ENCODE measurements around the gene PIK3AP1.
"Not testable (repeated sequence)": the region's sequence is repeated elsewhere in the genome, so short reads cannot be mapped to it uniquely, and the experiment has no call there.

The PIK3AP1 gene

DNA sequence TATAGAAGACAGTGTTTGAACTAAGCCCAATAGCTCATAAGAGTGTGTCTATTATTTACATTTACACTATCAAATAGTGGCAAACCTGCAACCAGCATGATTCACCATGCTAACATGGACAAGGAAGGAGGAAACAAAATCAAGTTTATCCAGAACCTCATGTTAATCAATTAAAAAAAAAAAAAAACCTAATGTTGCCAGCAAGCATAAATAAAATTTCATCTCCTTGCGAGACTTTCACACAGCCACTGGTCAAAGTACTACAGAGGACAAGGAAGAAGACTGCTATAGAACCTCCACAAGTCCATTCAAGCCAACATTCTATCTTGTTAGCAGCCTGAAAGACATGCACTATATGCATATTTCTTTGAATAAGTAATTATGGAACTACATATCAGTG, 143.2 kb downstream of the PIK3AP1 start:
- DNase-seq (ENCODE audit: low read depth) = no peak

DNA sequence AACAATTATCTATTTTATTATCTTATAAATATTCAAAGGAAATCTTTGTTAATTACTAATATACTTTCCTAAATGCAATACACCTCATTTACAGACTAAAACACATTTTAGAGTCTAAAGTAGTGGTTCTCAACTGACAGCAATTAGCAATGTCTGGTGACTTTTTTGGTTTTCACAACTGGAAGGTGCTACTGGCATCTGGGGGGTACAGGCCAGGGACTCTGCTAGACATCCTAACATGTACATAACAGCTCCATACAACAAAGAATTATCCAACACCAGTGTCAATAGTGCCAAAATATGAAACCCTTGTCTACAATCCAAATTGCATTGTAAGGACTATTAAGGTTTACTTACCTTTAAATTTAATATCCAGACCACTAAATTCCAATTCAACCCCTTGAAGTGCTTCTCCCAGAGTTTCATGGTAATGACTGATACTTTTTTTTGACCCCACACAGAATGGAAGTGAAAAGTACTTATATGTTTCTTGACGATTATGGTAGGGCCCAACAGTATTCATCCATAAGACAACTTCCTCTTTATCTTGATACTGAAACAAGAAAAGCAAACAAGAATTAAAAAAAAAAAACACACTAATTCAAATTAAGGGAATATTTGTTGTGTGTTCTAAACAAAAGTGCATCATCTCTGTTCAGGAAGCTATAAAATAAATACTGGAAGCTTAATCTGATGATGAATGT, 143.9 kb downstream of the PIK3AP1 start:
- DNase-seq (ENCODE audit: low read depth) = no peak

DNA sequence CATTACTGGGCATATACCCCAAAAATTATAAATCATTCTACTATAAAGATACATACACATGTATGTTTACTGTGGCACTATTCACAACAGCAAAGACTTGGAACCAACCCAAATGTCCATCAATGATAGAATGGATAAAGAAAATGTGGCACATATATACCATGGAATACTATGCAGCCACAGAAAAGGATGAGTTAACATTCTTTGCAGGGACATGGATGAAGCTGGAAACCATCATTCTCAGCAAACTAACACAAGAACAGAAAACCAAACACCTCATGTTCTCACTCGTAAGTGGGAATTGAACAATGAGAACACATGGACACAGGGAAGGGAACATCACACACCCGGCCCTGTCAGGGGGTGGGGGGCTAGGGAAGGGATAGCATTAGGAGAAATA, 145.8 kb downstream of the PIK3AP1 start:
- DNase-seq (ENCODE audit: low read depth) = not testable (repeated sequence)

DNA sequence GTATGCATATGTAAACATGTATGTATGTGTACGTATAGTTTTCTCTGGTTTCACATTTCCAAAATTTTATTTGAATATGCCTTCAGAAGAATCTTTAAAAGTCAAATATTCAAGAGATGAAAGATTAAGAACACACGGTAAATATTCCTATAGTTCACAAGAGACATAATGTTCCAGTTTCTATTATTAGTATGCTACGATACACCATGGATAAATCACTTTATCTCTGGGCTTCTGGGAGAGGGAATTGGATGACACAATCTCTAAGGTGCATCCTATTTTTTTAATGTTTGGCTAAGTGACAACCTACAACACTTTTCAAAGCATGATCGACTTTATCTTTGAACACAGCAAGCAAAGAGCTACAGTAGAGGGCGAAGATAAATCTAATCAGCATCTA, 147.3 kb downstream of the PIK3AP1 start:
- no peak for DNase-seq (ENCODE audit: low read depth)

DNA sequence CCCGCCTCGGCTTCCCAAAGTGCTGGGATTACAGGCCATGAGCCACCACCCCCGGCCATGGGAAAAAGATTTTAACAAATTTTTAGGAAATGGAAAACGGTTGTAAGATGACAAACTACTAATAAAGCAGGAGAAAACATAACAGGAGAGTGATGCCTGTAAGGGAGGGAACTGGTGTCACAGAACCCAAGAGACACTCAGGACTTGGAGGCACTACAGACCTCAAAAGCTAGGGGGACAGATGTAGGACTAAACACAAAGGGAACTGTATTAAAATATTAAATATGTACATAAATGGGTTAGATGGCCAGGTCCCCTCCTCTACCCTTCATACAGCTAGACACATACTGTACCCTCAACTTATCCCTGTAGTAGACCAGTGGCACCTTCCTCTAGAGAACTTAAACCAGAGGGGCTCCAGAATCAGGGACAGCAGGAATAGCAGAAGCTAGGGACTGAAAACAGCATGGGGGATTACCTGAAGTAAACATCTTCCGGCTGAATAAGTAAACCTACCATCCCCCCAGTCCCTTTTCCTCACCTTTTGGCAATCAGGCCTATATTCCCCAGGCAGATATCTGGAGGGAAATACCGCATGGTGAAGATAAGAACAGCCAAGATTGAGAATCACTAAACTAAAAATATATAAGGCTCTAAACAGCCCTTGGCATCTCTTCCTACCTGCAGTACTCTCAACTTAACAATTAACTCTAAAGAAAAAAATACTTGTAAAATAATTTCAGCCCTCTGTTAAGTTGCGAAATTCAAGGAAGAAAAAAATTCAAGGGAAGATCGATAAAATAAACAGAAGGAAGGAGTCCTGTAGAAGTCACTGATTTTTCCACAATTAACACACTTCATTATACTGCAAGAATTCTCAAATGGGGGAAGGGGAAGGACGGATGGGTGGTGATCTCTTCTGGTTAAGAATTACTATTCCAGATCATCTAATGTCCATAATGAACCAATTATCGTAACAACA, 149.0 kb downstream of the PIK3AP1 start:
- DNase-seq (ENCODE audit: low read depth) = no peak

DNA sequence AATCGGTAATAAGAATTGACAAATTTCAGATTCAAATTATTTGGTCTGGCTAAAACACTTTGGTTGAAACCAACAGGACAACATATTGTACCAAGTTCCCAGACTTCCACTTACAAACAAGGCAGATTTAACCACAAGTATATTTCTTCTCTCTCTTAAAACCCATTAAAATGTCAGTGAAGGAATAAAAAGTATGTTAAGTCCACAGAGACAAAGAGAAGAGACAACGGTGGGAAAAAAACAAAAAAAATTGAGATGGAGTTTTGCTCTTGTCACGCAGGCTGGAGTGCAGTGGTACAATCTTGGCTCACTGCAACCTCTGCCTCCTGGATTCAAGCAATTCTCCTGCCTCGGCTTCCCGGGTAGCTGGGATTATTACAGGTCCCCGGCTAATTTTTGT, 149.8 kb downstream of the PIK3AP1 start:
- no peak for DNase-seq (ENCODE audit: low read depth)

DNA sequence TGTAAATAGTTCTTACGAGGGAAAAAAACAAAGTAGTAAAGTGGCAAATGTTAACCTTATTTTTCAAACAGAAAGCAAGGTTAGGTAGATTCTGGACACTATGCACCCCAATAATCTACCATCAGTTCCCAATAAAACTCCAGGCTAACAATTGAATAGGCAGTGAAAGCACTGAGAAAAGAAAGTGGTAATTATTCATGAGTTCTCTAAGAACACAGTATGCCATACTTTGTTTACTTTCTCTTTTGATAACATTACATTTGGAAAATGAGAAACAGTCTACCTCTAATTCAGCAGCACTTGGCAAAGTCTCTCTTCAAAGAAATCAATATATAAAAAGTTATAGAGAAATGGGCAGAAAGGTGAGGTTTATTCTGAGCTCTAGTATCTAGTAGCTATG, 151.9 kb downstream of the PIK3AP1 start:
- no peak for DNase-seq (ENCODE audit: low read depth)

DNA sequence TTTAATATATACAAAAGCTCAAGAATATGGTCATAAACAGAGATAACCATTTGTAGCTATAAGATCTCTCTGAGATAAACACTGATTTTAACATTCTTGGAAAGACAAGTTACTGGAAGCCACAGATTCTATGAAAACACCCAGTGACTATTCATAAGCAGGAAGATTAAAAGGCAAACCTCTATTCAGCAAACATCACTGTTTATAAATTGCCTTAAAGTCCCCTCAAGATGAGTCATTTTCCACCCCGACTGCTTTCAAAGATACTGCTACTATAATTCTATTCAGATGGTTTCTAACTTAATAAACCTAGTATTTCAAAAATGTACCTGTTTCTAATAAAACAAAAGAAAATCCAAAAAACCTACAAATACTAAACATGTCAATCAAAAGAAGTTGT, 154.5 kb downstream of the PIK3AP1 start:
- DNase-seq (ENCODE audit: low read depth) = no peak

DNA sequence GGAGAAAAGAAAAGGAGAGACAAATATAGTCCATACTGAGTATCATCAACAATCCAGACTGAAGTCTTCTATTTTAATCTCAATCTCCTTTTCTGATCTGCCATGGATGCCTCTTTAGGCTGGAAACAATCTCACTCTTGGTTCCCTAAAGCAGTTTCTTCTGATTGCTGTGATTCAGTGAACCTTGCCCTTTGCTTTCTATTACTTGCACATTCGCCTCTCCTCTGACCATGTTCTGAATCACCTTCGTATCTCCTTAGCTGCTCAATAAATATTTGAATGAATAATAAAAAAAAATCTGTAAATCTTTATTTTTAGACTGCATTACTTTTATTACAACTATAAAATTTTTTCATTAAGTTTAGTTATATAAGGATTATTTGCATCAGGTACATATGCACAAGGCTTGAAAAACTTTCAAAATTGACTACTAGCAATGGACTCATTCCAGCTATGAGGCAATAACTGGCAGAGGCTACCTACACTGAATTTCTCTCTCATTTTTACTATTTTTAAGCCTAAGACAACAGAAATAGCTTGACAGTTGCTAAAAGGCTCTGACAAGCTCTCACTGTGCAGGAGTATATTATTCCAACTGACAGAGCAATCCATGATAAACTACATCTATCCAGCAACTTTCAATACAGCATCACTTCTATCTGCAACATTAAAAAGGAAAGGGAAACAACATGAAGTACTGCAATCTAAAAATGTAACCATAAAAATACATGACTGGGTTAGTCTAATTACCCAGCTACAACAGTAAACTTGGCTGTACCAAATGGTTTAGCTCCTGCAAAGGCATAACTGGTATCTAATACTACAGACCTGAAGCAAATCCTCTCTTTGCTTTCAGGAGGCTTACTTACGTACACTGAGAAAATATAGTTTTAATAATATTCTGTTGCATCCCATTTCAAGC, 159.1 kb downstream of the PIK3AP1 start:
- DNase-seq (ENCODE audit: low read depth) = no peak

DNA sequence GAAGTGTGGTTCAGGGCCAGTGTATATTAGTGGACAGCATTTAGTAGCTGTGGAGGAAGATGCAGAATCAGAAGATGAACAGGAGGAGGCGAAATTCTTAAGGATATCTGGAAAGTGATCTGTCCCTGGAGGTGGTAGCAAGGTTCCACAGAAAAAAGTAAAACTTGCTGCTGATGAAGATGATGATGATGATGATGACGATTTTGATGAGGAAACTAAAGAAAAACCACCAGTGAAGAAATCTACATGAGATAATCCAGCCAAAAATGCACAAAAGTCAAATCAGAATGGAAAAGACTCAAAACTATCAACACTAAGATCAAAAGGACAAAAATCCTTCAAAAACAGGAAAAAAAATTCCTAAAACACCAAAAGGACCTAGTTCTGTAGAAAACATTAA, 159.8 kb downstream of the PIK3AP1 start:
- DNase-seq (ENCODE audit: low read depth) = no peak

DNA sequence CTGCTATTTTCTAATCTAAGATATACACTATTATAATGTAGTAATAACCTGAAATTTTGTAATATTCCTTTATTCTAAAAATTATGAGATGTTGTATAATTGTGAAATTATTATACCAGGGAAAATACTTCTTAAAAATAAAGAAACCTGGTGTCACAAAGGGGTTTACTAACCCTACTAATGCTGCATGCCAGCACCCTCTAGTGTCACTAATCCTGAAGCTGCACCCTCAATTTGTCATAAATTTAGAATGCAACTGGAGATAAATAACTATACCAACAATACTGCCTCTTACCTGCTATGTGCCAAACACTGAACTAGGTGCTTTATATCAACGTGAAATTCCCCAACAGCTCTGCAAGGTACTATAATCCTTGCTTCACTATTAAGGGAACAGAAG, 164.3 kb downstream of the PIK3AP1 start:
- no peak for DNase-seq (ENCODE audit: low read depth)

DNA sequence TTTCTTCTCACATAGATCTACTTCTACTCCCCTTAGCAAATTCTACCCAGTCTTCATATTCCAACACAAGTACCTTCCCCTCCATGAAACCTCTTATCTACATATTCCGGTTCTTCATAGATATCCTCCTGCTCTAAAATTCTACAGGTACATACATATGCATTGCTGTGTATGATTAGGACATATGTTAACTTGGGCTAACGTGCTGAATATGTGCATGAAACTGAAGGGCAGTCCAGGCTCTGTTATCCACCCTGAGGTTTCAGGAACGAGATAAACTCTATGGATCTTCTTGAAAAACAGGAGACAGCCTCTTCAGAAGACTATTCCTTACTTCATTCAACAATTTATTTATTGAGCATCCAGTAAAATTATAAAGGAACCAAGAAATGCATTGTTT, 165.0 kb downstream of the PIK3AP1 start:
- no peak for DNase-seq (ENCODE audit: low read depth)

DNA sequence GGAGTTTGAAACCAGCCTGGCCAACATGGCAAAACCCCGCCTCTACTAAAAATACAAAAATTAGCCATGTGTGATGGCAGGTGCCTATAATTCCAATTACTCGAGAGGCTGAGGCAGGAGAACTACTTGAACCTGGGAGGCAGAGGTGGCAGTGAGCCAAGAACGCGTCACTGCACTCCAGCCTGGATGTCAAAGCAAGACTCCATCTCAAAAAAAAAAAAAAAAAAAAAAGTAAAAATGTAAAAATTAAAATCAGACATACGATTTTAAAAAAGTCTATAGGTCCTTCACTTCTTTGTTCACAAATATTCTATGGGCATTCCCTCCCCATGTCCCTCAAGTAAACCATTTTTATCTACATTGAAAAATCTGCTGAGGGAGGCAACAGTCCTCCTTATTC, 171.7 kb downstream of the PIK3AP1 start:
- no peak for DNase-seq (ENCODE audit: low read depth)

DNA sequence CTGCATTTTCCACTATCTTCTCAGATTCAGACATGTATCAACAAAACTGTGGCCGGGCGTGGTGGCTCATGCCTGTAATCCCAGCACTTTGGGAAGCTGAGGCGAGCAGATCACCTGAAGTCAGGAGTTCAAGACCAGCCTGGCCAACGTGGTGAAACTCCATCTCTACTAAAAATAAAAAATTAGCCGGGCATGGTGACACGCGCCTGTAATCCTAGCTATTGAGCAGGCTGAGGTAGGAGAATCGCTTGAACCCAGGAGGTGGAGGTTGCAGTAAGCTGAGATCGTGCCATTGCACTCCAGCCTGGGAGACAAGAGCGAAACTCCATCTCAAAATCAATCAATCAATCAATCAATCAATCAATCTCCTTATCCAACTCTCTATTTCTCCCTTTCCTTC, 174.8 kb downstream of the PIK3AP1 start:
- DNase-seq (ENCODE audit: low read depth) = not testable (repeated sequence)

Data from HS-27A (cell line).